Omental fat pad (tissue), 4 donors: ENCODE data around the gene DUS1L. TPM values are rescaled to one million over a fixed set of nuclear protein-coding genes. Genes with fewer than 3 reads are reported as not detected.

Source experiments
- ATAC-seq: fragments of 150-250 bp; one replicate; pipeline ENCODE4 v1.9.1; 2016; ENCODE audit warnings: mild to moderate bottlenecking, moderate library complexity; ENCODE audit not compliant: low FRiP score
- DNase-seq: peaks from one replicate; pipeline ENCODE4 v3.0.0-alpha.2; 2019; ENCODE audit warnings: low spot score
- CTCF ChIP-seq, 3 donors: fragments of 450-650 bp; IDR thresholded peaks; one replicate each; pipeline ENCODE4 v1.5.1; 2016 to 2017; ENCODE audit warnings: antibody characterized with exemption in 3 of 3, mild to moderate bottlenecking in 3 of 3, moderate library complexity in 2 of 3
- total RNA-seq, 4 donors: library from RNA; depleted of rRNA; stranded (reverse); fragments of >200 nt; gene quantifications; one replicate each; pipeline ENCODE4 v1.1.0, GENCODE V29; 2016

DUS1L gene
- total RNA-seq, 4 donors from 2014 or later, result 58.1 to 90.3 (median 85.7) TPM

GRCh38 chr17:82030470-82031302 is 34.9 kb downstream of the DUS1L start:
- peak in 1 of 3 donors; percentile 69 for TF ChIP-seq CTCF (IDR thresholded peaks at IDR 0.05)
- DNase-seq, result no peak
- peak; percentile 67 for ATAC-seq

- ATAC-seq (peak; percentile 2), DNase-seq (no peak)
- no peak for TF ChIP-seq CTCF (IDR thresholded peaks at IDR 0.05)
Observed at GRCh38 chr17:82029990-82030469, 35.6 kb downstream of the DUS1L start.

- DNase-seq (no peak), ATAC-seq (no peak)
- no peak for TF ChIP-seq CTCF (IDR thresholded peaks at IDR 0.05)
Observed at GRCh38 chr17:82029391-82029790, 36.2 kb downstream of the DUS1L start.

GRCh38 chr17:82028966-82029365 is 36.6 kb downstream of the DUS1L start:
- TF ChIP-seq CTCF (IDR thresholded peaks at IDR 0.05), result no peak
- DNase-seq (no peak), ATAC-seq (no peak)

GRCh38 chr17:82028246-82028645 is 37.4 kb downstream of the DUS1L start:
- DNase-seq (no peak), ATAC-seq (no peak)
- TF ChIP-seq CTCF (IDR thresholded peaks at IDR 0.05), result no peak

- TF ChIP-seq CTCF (IDR thresholded peaks at IDR 0.05), result no peak
- DNase-seq (no peak), ATAC-seq (no peak)
Observed at GRCh38 chr17:82025401-82026107, 40.0 kb downstream of the DUS1L start.
